Panc1 (cell line): ENCODE measurements around the gene NR6A1. TPM values are rescaled to one million over a fixed set of nuclear protein-coding genes. Genes with fewer than 3 reads are reported as not detected.

Experiments used
- ATAC-seq: fragments of 200-7000 bp; cut with Tn5 transposase; 2 replicates; pipeline ENCODE4 v1.9.1; 2020; ENCODE audit warnings: mild to moderate bottlenecking, moderate library complexity
- BruUV-seq: library from RNA; stranded (reverse); fragments of 400-500 nt; replicated peaks from 2 replicates; lab custom pipeline; 2021; lab: Mats Ljungman, UMichigan
- CTCF ChIA-PET: fragments of 300-600 bp; sonication (Branson Sonifier 250); formaldehyde crosslinking; loops from one replicate; lab custom pipeline; 2022; ENCODE audit warnings: antibody characterized with exemption; lab: Charles Lee
- POLR2A ChIA-PET: fragments of 300-600 bp; sonication (Branson Sonifier 250); formaldehyde crosslinking; loops from one replicate; lab custom pipeline; 2022; ENCODE audit warnings: antibody characterized with exemption; lab: Charles Lee
- DNase-seq: peaks from one replicate; pipeline ENCODE4 v3.0.0-alpha.2; 2010; ENCODE audit warnings: low read depth, low spot score
- H3K27ac ChIP-seq: 2 replicates; pipeline ENCODE4 v1.5.1; 2011; ENCODE audit warnings: mild to moderate bottlenecking, low read length, inconsistent platforms
- H3K27me3 ChIP-seq: fragments of 200-500 bp; sonication (Bioruptor generic); 2 replicates; pipeline ENCODE4 v1.6.0; 2014; ENCODE audit warnings: low read length, inconsistent platforms; ENCODE audit not compliant: control insufficient read depth, insufficient read depth
- H3K36me3 ChIP-seq: fragments of 200-500 bp; sonication (Bioruptor generic); 2 replicates; pipeline ENCODE4 v1.5.1; 2014; ENCODE audit warnings: inconsistent platforms, mild to moderate bottlenecking, low read length, moderate library complexity; ENCODE audit not compliant: control insufficient read depth, insufficient read depth
- H3K4me1 ChIP-seq: 2 replicates; pipeline ENCODE4 v1.5.1; 2011; ENCODE audit warnings: inconsistent platforms, mild to moderate bottlenecking, low read length, moderate library complexity; ENCODE audit not compliant: control insufficient read depth, insufficient read depth
- H3K4me3 ChIP-seq, 2 experiments: 2 replicates each; pipeline ENCODE4 v1.5.1; 2011 to 2012; ENCODE audit warnings: low read depth in 2 of 2, low read length in 2 of 2, mild to moderate bottlenecking in 2 of 2, inconsistent platforms in 1 of 2, moderate library complexity in 1 of 2
- H3K9me3 ChIP-seq: fragments of 200-500 bp; sonication (Bioruptor generic); 2 replicates; pipeline ENCODE4 v1.5.1; 2014; ENCODE audit warnings: low read depth, mild to moderate bottlenecking, inconsistent platforms, low read length, moderate library complexity; ENCODE audit not compliant: control insufficient read depth, insufficient read depth
- CTCF ChIP-seq: fragments of 450-650 bp; IDR thresholded peaks from 2 replicates; pipeline ENCODE4 v1.5.1; 2017; ENCODE audit warnings: mild to moderate bottlenecking
- POLR2AphosphoS5 ChIP-seq: IDR thresholded peaks from 2 replicates; pipeline ENCODE4 v1.6.1; 2012; ENCODE audit warnings: mild to moderate bottlenecking, low read depth, low read length, moderate library complexity
- REST ChIP-seq, 2 experiments: IDR thresholded peaks; 2 replicates each; pipeline ENCODE4 v1.6.1; 2011 to 2012; ENCODE audit warnings: low read depth in 2 of 2, control low read depth in 1 of 2, low read length in 1 of 2, mild to moderate bottlenecking in 1 of 2, moderate library complexity in 1 of 2; ENCODE audit not compliant: insufficient read depth in 1 of 2
- SIN3A ChIP-seq: IDR thresholded peaks from 2 replicates; pipeline ENCODE4 v1.6.1; 2012; ENCODE audit warnings: low read depth, mild to moderate bottlenecking, low read length, moderate library complexity, borderline replicate concordance; ENCODE audit not compliant: insufficient read depth
- TCF7L2 ChIP-seq: IDR thresholded peaks from 2 replicates; pipeline ENCODE4 v1.6.1; 2011; ENCODE audit warnings: mild to moderate bottlenecking, low read depth, low read length, inconsistent platforms
- in situ Hi-C: cut with HindIII; loops from 2 replicates; pipeline ENCODE4 v1.10.0; 2016; ENCODE audit warnings: low sequenced_read_pairs, low pct_unique_long_range_greater_than_20kb
- intact Hi-C: fragments of 100-400 bp; cut with micrococcal nuclease; formaldehyde crosslinking; loops from one replicate; pipeline ENCODE4 v1.10.0; 2022; ENCODE audit not compliant: unreplicated experiment
- total RNA-seq: library from RNA; stranded (reverse); gene quantifications from one replicate; pipeline ENCODE4 v1.2.1, GENCODE V29; 2021; ENCODE audit not compliant: unreplicated experiment

NR6A1 gene
- total RNA-seq, 1 experiment from 2014 or later = 7.6 TPM

GRCh38 chr9:124759327-124759726 is 11.8 kb downstream of the NR6A1 start:
- Histone ChIP-seq H3K27me3 (no peaks in the 10 kb centered on the region), H3K27ac (peak overlapping the region; percentile 9; the same call in 1 of the 2 replicates), H3K36me3 (no peaks in the 10 kb centered on the region), H3K4me1 (peaks cover 43% of the 10 kb centered on the region), H3K9me3 (no peaks in the 10 kb centered on the region), H3K4me3 (no peak overlapping the region)
- intact Hi-C loops (no loop called here), in situ Hi-C loops (no loop called here)
- TF ChIP-seq CTCF = no peak
- TF ChIP-seq POLR2AphosphoS5 = no peak
- TF ChIP-seq TCF7L2 = no peak
- no peak for TF ChIP-seq SIN3A
- no peak for TF ChIP-seq REST (IDR thresholded peaks at IDR 0.05; ENCODE audit: insufficient read depth in 1 of 2, low read depth in 2 of 2, low read length in 1 of 2)
- ChIA-PET POLR2A (interaction anchor here (0.6 kb wide), 1 partner anchor 165 kb away, joined by 11 read pairs; no protein-coding TSS in a partner anchor), CTCF (no interaction called here)
- ATAC-seq (no peak), DNase-seq (no peak)
- no TSS peak for BruUV-seq

DNA sequence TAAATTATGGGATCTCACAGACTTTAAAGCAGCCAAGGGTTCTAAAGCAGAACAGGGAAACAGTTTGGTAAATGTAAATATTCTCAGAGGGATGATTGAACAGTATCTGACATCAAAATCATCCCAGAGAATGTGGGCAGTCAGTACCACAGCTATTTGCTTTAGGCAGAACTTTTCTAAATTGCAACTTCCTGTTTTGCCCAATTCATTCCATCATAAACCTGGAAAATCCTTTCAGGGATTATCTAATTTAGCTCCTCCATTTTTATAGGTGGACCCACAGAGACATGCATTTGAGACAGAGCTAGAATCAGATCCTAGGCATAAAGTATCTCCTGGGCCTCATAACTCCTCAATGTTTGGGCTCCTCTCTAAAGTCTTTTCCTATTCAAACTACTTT is 12.4 kb downstream of the NR6A1 start:
- no peak for DNase-seq
- TF ChIP-seq SIN3A (no peak), REST (IDR thresholded peaks at IDR 0.05; ENCODE audit: insufficient read depth in 1 of 2, low read depth in 2 of 2, low read length in 1 of 2) (no peak), CTCF (no peak), POLR2AphosphoS5 (no peak), TCF7L2 (no peak)
- ATAC-seq = no peak
- no peaks in the 10 kb centered on the region for H3K27me3 ChIP-seq
- H3K9me3 ChIP-seq = no peaks in the 10 kb centered on the region
- H3K4me1 ChIP-seq = peaks cover 50% of the 10 kb centered on the region
- BruUV-seq = no TSS peak
- in situ Hi-C loops (no loop called here), intact Hi-C loops (no loop called here)
- no peaks in the 10 kb centered on the region for H3K36me3 ChIP-seq
- peak overlapping the region; percentile 20; the same call in 1 of the 2 replicates for H3K27ac ChIP-seq
- POLR2A ChIA-PET = no interaction called here
- CTCF ChIA-PET = no interaction called here
- no peak overlapping the region for H3K4me3 ChIP-seq
